ENCODE measurements around the gene PHF21A. TPM values are rescaled to one million over a fixed set of nuclear protein-coding genes. Genes with fewer than 3 reads are reported as not detected.

The PHF21A gene
- total and polyA plus RNA-seq, 2 of the 13 experiments (the other 11 are each of a cell fraction or from before 2014, with no cell fraction given): 4.1 to 34.6 TPM

- TF ChIP-seq, protein P1, sequence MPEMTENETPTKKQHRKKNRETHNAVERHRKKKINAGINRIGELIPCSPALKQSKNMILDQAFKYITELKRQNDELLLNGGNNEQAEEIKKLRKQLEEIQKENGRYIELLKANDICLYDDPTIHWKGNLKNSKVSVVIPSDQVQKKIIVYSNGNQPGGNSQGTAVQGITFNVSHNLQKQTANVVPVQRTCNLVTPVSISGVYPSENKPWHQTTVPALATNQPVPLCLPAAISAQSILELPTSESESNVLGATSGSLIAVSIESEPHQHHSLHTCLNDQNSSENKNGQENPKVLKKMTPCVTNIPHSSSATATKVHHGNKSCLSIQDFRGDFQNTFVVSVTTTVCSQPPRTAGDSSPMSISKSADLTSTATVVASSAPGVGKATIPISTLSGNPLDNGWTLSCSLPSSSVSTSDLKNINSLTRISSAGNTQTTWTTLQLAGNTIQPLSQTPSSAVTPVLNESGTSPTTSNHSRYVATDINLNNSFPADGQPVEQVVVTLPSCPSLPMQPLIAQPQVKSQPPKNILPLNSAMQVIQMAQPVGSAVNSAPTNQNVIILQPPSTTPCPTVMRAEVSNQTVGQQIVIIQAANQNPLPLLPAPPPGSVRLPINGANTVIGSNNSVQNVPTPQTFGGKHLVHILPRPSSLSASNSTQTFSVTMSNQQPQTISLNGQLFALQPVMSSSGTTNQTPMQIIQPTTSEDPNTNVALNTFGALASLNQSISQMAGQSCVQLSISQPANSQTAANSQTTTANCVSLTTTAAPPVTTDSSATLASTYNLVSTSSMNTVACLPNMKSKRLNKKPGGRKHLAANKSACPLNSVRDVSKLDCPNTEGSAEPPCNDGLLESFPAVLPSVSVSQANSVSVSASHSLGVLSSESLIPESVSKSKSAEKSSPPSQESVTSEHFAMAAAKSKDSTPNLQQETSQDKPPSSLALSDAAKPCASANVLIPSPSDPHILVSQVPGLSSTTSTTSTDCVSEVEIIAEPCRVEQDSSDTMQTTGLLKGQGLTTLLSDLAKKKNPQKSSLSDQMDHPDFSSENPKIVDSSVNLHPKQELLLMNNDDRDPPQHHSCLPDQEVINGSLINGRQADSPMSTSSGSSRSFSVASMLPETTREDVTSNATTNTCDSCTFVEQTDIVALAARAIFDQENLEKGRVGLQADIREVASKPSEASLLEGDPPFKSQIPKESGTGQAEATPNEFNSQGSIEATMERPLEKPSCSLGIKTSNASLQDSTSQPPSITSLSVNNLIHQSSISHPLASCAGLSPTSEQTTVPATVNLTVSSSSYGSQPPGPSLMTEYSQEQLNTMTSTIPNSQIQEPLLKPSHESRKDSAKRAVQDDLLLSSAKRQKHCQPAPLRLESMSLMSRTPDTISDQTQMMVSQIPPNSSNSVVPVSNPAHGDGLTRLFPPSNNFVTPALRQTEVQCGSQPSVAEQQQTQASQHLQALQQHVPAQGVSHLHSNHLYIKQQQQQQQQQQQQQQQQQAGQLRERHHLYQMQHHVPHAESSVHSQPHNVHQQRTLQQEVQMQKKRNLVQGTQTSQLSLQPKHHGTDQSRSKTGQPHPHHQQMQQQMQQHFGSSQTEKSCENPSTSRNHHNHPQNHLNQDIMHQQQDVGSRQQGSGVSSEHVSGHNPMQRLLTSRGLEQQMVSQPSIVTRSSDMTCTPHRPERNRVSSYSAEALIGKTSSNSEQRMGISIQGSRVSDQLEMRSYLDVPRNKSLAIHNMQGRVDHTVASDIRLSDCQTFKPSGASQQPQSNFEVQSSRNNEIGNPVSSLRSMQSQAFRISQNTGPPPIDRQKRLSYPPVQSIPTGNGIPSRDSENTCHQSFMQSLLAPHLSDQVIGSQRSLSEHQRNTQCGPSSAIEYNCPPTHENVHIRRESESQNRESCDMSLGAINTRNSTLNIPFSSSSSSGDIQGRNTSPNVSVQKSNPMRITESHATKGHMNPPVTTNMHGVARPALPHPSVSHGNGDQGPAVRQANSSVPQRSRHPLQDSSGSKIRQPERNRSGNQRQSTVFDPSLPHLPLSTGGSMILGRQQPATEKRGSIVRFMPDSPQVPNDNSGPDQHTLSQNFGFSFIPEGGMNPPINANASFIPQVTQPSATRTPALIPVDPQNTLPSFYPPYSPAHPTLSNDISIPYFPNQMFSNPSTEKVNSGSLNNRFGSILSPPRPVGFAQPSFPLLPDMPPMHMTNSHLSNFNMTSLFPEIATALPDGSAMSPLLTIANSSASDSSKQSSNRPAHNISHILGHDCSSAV (CRISPR knock-in tag; IDR thresholded peaks at IDR 0.05; ENCODE audit: borderline replicate concordance): no peak
- TF ChIP-seq RNF2 (conservative IDR thresholded peaks at IDR 0.05; ENCODE audit: low read depth) (no peak), ZBED4 (CRISPR knock-in tag; IDR thresholded peaks at IDR 0.05; ENCODE audit: borderline replicate concordance) (peak; percentile 60; the same call in 1 of the 2 replicates), ZNF331 (CRISPR knock-in tag; IDR thresholded peaks at IDR 0.05) (peak; percentile 59; the same call in 1 of the 2 replicates), HOXA7 (CRISPR knock-in tag; IDR thresholded peaks at IDR 0.05) (no peak), ZNF230 (CRISPR knock-in tag; IDR thresholded peaks at IDR 0.05) (no peak), KLF11 (CRISPR knock-in tag; IDR thresholded peaks at IDR 0.05) (0 out of 2 replicates have a peak, but pooled peaks have one; percentile 64), SPEN (CRISPR knock-in tag; IDR thresholded peaks at IDR 0.05; ENCODE audit: low read depth) (0 out of 2 replicates have a peak, but pooled peaks have one; percentile 29), ZNF792 (CRISPR knock-in tag; IDR thresholded peaks at IDR 0.05) (peak; percentile 61; the same call in 1 of the 2 replicates), ZNF12 (CRISPR knock-in tag; IDR thresholded peaks at IDR 0.05) (0 out of 2 replicates have a peak, but pooled peaks have one; percentile 27), IKZF5 (CRISPR knock-in tag; IDR thresholded peaks at IDR 0.05) (peak; percentile 71; the same call in 1 of the 2 replicates), NONO (IDR thresholded peaks at IDR 0.05) (no peak), NONO (CRISPR knock-in tag; conservative IDR thresholded peaks at IDR 0.05) (peak; percentile 56; the same call in 1 of the 2 replicates), ZNF841 (CRISPR knock-in tag; IDR thresholded peaks at IDR 0.05; ENCODE audit: borderline replicate concordance) (peak; percentile 42; the same call in 1 of the 2 replicates)
- TF ChIP-seq, protein P2, sequence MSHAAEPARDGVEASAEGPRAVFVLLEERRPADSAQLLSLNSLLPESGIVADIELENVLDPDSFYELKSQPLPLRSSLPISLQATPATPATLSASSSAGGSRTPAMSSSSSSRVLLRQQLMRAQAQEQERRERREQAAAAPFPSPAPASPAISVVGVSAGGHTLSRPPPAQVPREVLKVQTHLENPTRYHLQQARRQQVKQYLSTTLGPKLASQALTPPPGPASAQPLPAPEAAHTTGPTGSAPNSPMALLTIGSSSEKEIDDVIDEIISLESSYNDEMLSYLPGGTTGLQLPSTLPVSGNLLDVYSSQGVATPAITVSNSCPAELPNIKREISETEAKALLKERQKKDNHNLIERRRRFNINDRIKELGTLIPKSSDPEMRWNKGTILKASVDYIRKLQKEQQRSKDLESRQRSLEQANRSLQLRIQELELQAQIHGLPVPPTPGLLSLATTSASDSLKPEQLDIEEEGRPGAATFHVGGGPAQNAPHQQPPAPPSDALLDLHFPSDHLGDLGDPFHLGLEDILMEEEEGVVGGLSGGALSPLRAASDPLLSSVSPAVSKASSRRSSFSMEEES (CRISPR knock-in tag; IDR thresholded peaks at IDR 0.05): peak; percentile 36; the same call in 1 of the 2 replicates
Observed at GRCh38 chr11:45885274-45885920, 235.9 kb downstream of the PHF21A start, which contains the start of gene MAPK8IP1 (continued).
